Transverse colon (tissue), 4 donors: ENCODE results near the gene SETD1B. TPM values are rescaled to one million over a fixed set of nuclear protein-coding genes. Genes with fewer than 3 reads are reported as not detected.

Experiments
- DNase-seq: peaks from one replicate; pipeline ENCODE4 v3.0.0-alpha.2; 2019
- H3K27ac ChIP-seq, 4 donors: fragments of 200-600 bp; sonication (generic); 2 replicates each; pipeline ENCODE4 v1.5.1; 2016 to 2018; ENCODE audit warnings: inconsistent platforms in 4 of 4
- H3K27me3 ChIP-seq: fragments of 200-600 bp; sonication (generic); 2 replicates; pipeline ENCODE4 v1.5.1; 2017; ENCODE audit warnings: inconsistent platforms
- H3K36me3 ChIP-seq, 4 donors: fragments of 200-600 bp; sonication (generic); 2 replicates each; pipeline ENCODE4 v1.5.1; 2017 to 2019; ENCODE audit warnings: inconsistent platforms in 4 of 4
- H3K4me1 ChIP-seq, 4 donors: fragments of 200-600 bp; sonication (generic); 2 replicates each; pipeline ENCODE4 v1.5.1; 2017 to 2020; ENCODE audit warnings: inconsistent platforms in 4 of 4
- H3K4me3 ChIP-seq, 4 donors: fragments of 200-600 bp; sonication (generic); 1 replicate in 1 of 4; 2 replicates in 3 of 4; pipeline versions ENCODE4 v1.5.1 to v1.6.1; 2017 to 2019; ENCODE audit warnings: inconsistent platforms in 4 of 4
- H3K9me3 ChIP-seq, 2 donors: fragments of 200-600 bp; sonication (generic); 2 replicates each; pipeline ENCODE4 v1.5.1; 2017 to 2019; ENCODE audit warnings: inconsistent platforms in 2 of 2
- EP300 ChIP-seq: sonication (generic); formaldehyde crosslinking; IDR thresholded peaks from one replicate; pipeline ENCODE4 v1.6.1; 2017; ENCODE audit warnings: antibody characterized with exemption, low read depth
- POLR2A ChIP-seq: fragments of 450-650 bp; IDR thresholded peaks from one replicate; pipeline ENCODE4 v1.6.1; 2016; ENCODE audit warnings: antibody characterized with exemption, mild to moderate bottlenecking, moderate library complexity
- POLR2AphosphoS5 ChIP-seq, 3 donors: sonication (generic); formaldehyde crosslinking; IDR thresholded peaks; one replicate each; pipeline ENCODE4 v1.6.1; 2016; ENCODE audit warnings: antibody characterized with exemption in 3 of 3
- WGBS, 2 donors: methylation state at CpG; one replicate each; pipeline ENCODE4 v1.1.5; 2018; ENCODE audit warnings: low coverage in 1 of 2; 5-methylcytosine and 5-hydroxymethylcytosine counted together
- in situ Hi-C, 4 donors: fragments of 200-750 bp; cut with MboI; loops; one replicate each; pipeline versions ENCODE4 v1.15.0 to v1.15.1; 2017; ENCODE audit warnings: low sequenced_read_pairs in 3 of 4, low pct_ligation_motif_present in 1 of 4, low pct_unique_long_range_greater_than_20kb in 1 of 4
- intact Hi-C: fragments of 100-400 bp; cut with DNase I; formaldehyde crosslinking; loops from one replicate; pipeline ENCODE4 v1.15.1; 2023; ENCODE audit warnings: low total_unique reads
- total RNA-seq, 4 donors: library from RNA; depleted of rRNA; stranded (reverse); fragments of >200 nt; gene quantifications; one replicate each; pipeline ENCODE4 v1.1.0, GENCODE V29; 2016
- TF ChIP-seq, protein P1 (sequence below), 5 experiments: fragments of 200-600 bp in 3 of 5; fragments of 450-650 bp in 2 of 5; sonication (generic) in 3 of 5; IDR thresholded peaks; 1 replicate in 2 of 5; 2 replicates in 3 of 5; pipeline ENCODE4 v1.5.1; 2016 to 2017; ENCODE audit warnings: antibody characterized with exemption in 5 of 5, inconsistent platforms in 3 of 5, mild to moderate bottlenecking in 2 of 5, moderate library complexity in 1 of 5

The SETD1B gene
- total RNA-seq, 4 donors from 2014 or later: 13.4 to 39.6 (median 15.2) TPM

DNA sequence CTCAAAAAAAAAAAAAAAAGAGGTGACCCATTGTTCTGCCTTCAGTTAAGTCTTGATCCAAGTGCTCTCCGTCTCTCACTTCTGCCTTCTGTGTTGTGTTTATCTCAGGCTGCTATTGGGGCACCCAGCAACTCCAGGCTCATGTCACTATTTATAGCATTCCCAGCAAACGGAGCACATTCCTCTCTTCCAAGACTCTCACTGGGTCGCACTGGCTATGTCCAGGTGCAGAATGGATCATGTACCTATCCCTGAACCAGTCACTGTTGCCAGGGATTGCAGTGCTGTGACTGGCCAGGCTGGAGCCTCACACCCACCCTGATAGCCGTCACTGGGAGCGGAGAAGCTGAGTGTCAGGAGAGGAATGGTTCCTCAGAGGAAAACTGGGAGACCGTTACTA lies 41.5 kb upstream of the SETD1B start:
- H3K27me3 ChIP-seq: no peaks in the 10 kb centered on the region
- H3K4me1 ChIP-seq: peaks cover 0 to 10% (median 4%) of the 10 kb centered on the region in 4 donors
- intact Hi-C loops (no loop called here), in situ Hi-C loops (loop anchor here in 1 of 4 donors (10.0 kb wide), 1 partner anchor 57 kb away; no protein-coding TSS in a partner anchor)
- H3K36me3 ChIP-seq: no peaks in the 10 kb centered on the region
- 77 to 79% methylated on average over 4 to 6 of the region's 6 CpGs for WGBS, 2 donors
- H3K4me3 ChIP-seq: no peak overlapping the region
- TF ChIP-seq EP300: no peak
- TF ChIP-seq POLR2AphosphoS5 (IDR thresholded peaks at IDR 0.05): no peak
- no peak for TF ChIP-seq POLR2A
- TF ChIP-seq, protein P1, sequence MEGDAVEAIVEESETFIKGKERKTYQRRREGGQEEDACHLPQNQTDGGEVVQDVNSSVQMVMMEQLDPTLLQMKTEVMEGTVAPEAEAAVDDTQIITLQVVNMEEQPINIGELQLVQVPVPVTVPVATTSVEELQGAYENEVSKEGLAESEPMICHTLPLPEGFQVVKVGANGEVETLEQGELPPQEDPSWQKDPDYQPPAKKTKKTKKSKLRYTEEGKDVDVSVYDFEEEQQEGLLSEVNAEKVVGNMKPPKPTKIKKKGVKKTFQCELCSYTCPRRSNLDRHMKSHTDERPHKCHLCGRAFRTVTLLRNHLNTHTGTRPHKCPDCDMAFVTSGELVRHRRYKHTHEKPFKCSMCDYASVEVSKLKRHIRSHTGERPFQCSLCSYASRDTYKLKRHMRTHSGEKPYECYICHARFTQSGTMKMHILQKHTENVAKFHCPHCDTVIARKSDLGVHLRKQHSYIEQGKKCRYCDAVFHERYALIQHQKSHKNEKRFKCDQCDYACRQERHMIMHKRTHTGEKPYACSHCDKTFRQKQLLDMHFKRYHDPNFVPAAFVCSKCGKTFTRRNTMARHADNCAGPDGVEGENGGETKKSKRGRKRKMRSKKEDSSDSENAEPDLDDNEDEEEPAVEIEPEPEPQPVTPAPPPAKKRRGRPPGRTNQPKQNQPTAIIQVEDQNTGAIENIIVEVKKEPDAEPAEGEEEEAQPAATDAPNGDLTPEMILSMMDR (IDR thresholded peaks at IDR 0.05): no peak
- DNase-seq: no peak
- no peaks in the 10 kb centered on the region for H3K9me3 ChIP-seq
- no peak overlapping the region for H3K27ac ChIP-seq

- Histone ChIP-seq H3K9me3 (no peaks in the 10 kb centered on the region), H3K4me3 (no peak overlapping the region), H3K27me3 (no peaks in the 10 kb centered on the region), H3K27ac (no peak overlapping the region), H3K36me3 (no peaks in the 10 kb centered on the region), H3K4me1 (peaks cover 0 to 19% (median 8%) of the 10 kb centered on the region in 4 donors)
- in situ Hi-C loops: loop anchor here in 1 of 4 donors (10.0 kb wide), 1 partner anchor 60 kb away; no protein-coding TSS in a partner anchor
- TF ChIP-seq POLR2AphosphoS5 (IDR thresholded peaks at IDR 0.05): no peak
- no peak for TF ChIP-seq POLR2A
- TF ChIP-seq, protein P1 (IDR thresholded peaks at IDR 0.05): no peak
- TF ChIP-seq EP300: no peak
- DNase-seq: no peak
- 67 to 93% methylated on average over 1 to 3 of the region's 3 CpGs for WGBS, 2 donors
- intact Hi-C loops: no loop called here
These were observed 39.0 kb upstream of the SETD1B start for GRCh38 chr12:121764808-121765207.

GRCh38 chr12:121765573-121765972 lies 38.2 kb upstream of the SETD1B start:
- no peak overlapping the region for H3K27ac ChIP-seq
- DNase-seq: no peak
- in situ Hi-C loops: loop anchor here in 1 of 4 donors (10.0 kb wide), 1 partner anchor 61 kb away; no protein-coding TSS in a partner anchor

GRCh38 chr12:121766290-121767039 lies 37.3 kb upstream of the SETD1B start:
- 94% methylated on average over 5 of the region's 5 CpGs; no CpG with 5 or more reads in 1 of the 2 donors for WGBS, 2 donors
- Histone ChIP-seq H3K4me3 (no peak overlapping the region), H3K27ac (no peak overlapping the region), H3K36me3 (no peaks in the 10 kb centered on the region), H3K27me3 (no peaks in the 10 kb centered on the region), H3K4me1 (peaks cover 0 to 19% (median 7%) of the 10 kb centered on the region in 4 donors), H3K9me3 (no peaks in the 10 kb centered on the region)
- no peak for DNase-seq
- in situ Hi-C loops (loop anchor here in 1 of 4 donors (10.0 kb wide), 1 partner anchor 62 kb away; no protein-coding TSS in a partner anchor), intact Hi-C loops (no loop called here)
- no peak for TF ChIP-seq POLR2A
- no peak for TF ChIP-seq POLR2AphosphoS5 (IDR thresholded peaks at IDR 0.05)
- TF ChIP-seq, protein P1 (IDR thresholded peaks at IDR 0.05): no peak
- no peak for TF ChIP-seq EP300

More at GRCh38 chr12:121765573-121765972, 38.2 kb upstream of the SETD1B start:
- no peaks in the 10 kb centered on the region for H3K36me3 ChIP-seq
- 84% methylated on average over 5 of the region's 5 CpGs; no CpG with 5 or more reads in 1 of the 2 donors for WGBS, 2 donors
- no peaks in the 10 kb centered on the region for H3K9me3 ChIP-seq
- no peak overlapping the region for H3K4me3 ChIP-seq
- H3K4me1 ChIP-seq: peaks cover 0 to 19% (median 8%) of the 10 kb centered on the region in 4 donors
- TF ChIP-seq EP300 (no peak), POLR2AphosphoS5 (IDR thresholded peaks at IDR 0.05) (no peak), POLR2A (no peak)
- TF ChIP-seq, protein P1 (IDR thresholded peaks at IDR 0.05): no peak
- intact Hi-C loops: no loop called here
- no peaks in the 10 kb centered on the region for H3K27me3 ChIP-seq
